Measurements from ENCODE around the gene RTTN. TPM values are rescaled to one million over a fixed set of nuclear protein-coding genes. Genes with fewer than 3 reads are reported as not detected.

RTTN gene
- total and polyA plus RNA-seq, 2 of the 13 experiments (the other 11 are each of a cell fraction or from before 2014, with no cell fraction given), result 5.4 to 18.7 TPM

DNA sequence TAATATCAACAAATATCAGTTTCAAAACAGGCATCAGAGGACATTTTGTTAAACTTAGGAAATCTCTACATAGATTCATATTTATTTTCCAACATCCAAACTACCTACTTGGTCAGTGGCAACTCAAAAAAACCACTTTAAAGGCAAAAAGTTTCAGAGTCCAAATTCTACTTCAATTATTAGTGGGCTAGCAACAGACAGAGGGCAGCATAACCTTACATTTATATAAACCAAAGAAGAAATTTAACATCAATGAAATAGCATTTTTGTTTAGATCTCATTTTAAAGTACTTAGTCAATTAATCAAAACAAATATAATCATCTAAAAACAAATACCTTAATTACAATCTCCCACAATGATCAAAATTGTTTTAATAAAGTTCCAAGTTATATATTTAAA, 33.3 kb downstream of the RTTN start (continued):
- TF ChIP-seq, protein P1, sequence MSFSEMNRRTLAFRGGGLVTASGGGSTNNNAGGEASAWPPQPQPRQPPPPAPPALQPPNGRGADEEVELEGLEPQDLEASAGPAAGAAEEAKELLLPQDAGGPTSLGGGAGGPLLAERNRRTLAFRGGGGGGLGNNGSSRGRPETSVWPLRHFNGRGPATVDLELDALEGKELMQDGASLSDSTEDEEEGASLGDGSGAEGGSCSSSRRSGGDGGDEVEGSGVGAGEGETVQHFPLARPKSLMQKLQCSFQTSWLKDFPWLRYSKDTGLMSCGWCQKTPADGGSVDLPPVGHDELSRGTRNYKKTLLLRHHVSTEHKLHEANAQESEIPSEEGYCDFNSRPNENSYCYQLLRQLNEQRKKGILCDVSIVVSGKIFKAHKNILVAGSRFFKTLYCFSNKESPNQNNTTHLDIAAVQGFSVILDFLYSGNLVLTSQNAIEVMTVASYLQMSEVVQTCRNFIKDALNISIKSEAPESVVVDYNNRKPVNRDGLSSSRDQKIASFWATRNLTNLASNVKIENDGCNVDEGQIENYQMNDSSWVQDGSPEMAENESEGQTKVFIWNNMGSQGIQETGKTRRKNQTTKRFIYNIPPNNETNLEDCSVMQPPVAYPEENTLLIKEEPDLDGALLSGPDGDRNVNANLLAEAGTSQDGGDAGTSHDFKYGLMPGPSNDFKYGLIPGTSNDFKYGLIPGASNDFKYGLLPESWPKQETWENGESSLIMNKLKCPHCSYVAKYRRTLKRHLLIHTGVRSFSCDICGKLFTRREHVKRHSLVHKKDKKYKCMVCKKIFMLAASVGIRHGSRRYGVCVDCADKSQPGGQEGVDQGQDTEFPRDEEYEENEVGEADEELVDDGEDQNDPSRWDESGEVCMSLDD (CRISPR knock-in tag; IDR thresholded peaks at IDR 0.05; ENCODE audit: borderline replicate concordance), result no peak
- TF ChIP-seq, protein P2, sequence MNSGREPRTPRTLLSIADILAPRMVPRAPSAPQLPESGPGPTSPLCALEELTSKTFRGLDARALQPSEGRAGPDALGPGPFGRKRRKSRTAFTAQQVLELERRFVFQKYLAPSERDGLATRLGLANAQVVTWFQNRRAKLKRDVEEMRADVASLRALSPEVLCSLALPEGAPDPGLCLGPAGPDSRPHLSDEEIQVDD (CRISPR knock-in tag; IDR thresholded peaks at IDR 0.05; ENCODE audit: borderline replicate concordance), result no peak
- TF ChIP-seq MXI1 (IDR thresholded peaks at IDR 0.05; ENCODE audit: borderline replicate concordance, low read depth, low read length), result no peak
- TF ChIP-seq, protein P3, sequence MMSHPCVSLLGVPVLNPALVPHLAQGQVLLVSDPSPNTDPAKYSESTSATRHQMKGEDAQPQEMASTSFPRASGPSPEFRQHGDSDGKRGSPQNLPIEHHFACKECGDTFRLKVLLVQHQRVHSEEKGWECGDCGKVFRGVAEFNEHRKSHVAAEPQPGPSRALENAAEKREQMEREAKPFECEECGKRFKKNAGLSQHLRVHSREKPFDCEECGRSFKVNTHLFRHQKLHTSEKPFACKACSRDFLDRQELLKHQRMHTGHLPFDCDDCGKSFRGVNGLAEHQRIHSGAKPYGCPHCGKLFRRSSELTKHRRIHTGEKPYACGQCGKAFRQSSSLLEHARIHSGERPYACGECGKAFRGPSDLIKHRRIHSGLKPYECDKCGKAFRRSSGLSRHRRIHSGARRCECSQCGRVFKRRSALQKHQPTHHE (CRISPR knock-in tag; IDR thresholded peaks at IDR 0.05; ENCODE audit: borderline replicate concordance), result no peak
- no peak for TF ChIP-seq CAMTA2 (CRISPR knock-in tag; IDR thresholded peaks at IDR 0.05; ENCODE audit: borderline replicate concordance)
- TF ChIP-seq, protein P4, sequence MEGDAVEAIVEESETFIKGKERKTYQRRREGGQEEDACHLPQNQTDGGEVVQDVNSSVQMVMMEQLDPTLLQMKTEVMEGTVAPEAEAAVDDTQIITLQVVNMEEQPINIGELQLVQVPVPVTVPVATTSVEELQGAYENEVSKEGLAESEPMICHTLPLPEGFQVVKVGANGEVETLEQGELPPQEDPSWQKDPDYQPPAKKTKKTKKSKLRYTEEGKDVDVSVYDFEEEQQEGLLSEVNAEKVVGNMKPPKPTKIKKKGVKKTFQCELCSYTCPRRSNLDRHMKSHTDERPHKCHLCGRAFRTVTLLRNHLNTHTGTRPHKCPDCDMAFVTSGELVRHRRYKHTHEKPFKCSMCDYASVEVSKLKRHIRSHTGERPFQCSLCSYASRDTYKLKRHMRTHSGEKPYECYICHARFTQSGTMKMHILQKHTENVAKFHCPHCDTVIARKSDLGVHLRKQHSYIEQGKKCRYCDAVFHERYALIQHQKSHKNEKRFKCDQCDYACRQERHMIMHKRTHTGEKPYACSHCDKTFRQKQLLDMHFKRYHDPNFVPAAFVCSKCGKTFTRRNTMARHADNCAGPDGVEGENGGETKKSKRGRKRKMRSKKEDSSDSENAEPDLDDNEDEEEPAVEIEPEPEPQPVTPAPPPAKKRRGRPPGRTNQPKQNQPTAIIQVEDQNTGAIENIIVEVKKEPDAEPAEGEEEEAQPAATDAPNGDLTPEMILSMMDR (CRISPR knock-in tag; IDR thresholded peaks at IDR 0.05), result 0 out of 2 replicates have a peak, but pooled peaks have one; percentile 13
- TF ChIP-seq ZNF850 (CRISPR knock-in tag; conservative IDR thresholded peaks at IDR 0.05), result no peak
- TF ChIP-seq, protein P5, sequence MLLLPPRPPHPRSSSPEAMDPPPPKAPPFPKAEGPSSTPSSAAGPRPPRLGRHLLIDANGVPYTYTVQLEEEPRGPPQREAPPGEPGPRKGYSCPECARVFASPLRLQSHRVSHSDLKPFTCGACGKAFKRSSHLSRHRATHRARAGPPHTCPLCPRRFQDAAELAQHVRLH (CRISPR knock-in tag; IDR thresholded peaks at IDR 0.05; ENCODE audit: borderline replicate concordance, low read depth), result no peak
